Ishikawa (cell line): ENCODE results near the gene NEK3.

Experiments used
- CEBPB ChIP-seq: IDR thresholded peaks from 2 replicates; pipeline ENCODE4 v1.6.1; 2012
- CREB1 ChIP-seq: IDR thresholded peaks from 2 replicates; pipeline ENCODE4 v1.6.1; 2012; ENCODE audit warnings: low read depth
- EGR1 ChIP-seq: IDR thresholded peaks from 2 replicates; pipeline ENCODE4 v1.6.1; 2012
- EP300 ChIP-seq: IDR thresholded peaks from 2 replicates; pipeline ENCODE4 v1.6.1; 2012; ENCODE audit warnings: borderline replicate concordance
- FOXM1 ChIP-seq: IDR thresholded peaks from 2 replicates; pipeline ENCODE4 v1.6.1; 2012; ENCODE audit warnings: low read depth, borderline replicate concordance
- MAX ChIP-seq: IDR thresholded peaks from 2 replicates; pipeline ENCODE4 v1.6.1; 2012
- NFIC ChIP-seq: IDR thresholded peaks from 2 replicates; pipeline ENCODE4 v1.6.1; 2012
- RAD21 ChIP-seq: IDR thresholded peaks from 2 replicates; pipeline ENCODE4 v1.6.1; 2012; ENCODE audit warnings: low read depth
- REST ChIP-seq: IDR thresholded peaks from 2 replicates; pipeline ENCODE4 v1.6.1; 2012; ENCODE audit warnings: low read depth, mild to moderate bottlenecking
- TAF1 ChIP-seq: IDR thresholded peaks from 2 replicates; pipeline ENCODE4 v1.6.1; 2012; ENCODE audit warnings: low read depth, mild to moderate bottlenecking
- TCF12 ChIP-seq: IDR thresholded peaks from 2 replicates; pipeline ENCODE4 v1.6.1; 2012; ENCODE audit warnings: low read depth
- TEAD4 ChIP-seq: IDR thresholded peaks from 2 replicates; pipeline ENCODE4 v1.6.1; 2012
- YY1 ChIP-seq: IDR thresholded peaks from 2 replicates; pipeline ENCODE4 v1.6.1; 2012; ENCODE audit warnings: low read depth
- ZBTB7A ChIP-seq: IDR thresholded peaks from 2 replicates; pipeline ENCODE4 v1.6.1; 2012; ENCODE audit warnings: low read depth
- TF ChIP-seq, protein P1 (sequence below): IDR thresholded peaks from 2 replicates; pipeline ENCODE4 v1.6.1; 2012

NEK3 gene

GRCh38 chr13:52159159-52159982 lies at the start of gene NEK3:
TSS of gene NEK3 (minus strand) at chr13:52159597. CDS start at chr13:52156191, 3,406 bp downstream.
- TF ChIP-seq NFIC, result no peak
- no peak for TF ChIP-seq CEBPB
- TF ChIP-seq ZBTB7A, result peak; percentile 93
- TF ChIP-seq EGR1, result no peak
- TF ChIP-seq, protein P1, sequence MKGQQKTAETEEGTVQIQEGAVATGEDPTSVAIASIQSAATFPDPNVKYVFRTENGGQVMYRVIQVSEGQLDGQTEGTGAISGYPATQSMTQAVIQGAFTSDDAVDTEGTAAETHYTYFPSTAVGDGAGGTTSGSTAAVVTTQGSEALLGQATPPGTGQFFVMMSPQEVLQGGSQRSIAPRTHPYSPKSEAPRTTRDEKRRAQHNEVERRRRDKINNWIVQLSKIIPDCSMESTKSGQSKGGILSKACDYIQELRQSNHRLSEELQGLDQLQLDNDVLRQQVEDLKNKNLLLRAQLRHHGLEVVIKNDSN, result no peak
- no peak for TF ChIP-seq REST
- TF ChIP-seq MAX, result peak; percentile 99
- no peak for TF ChIP-seq RAD21
- no peak; the same call in 1 of the 2 replicates for TF ChIP-seq TAF1
- no peak for TF ChIP-seq TEAD4
- peak; percentile 43; the same call in 1 of the 2 replicates for TF ChIP-seq TCF12
- no peak for TF ChIP-seq EP300
- TF ChIP-seq FOXM1, result no peak
- no peak for TF ChIP-seq YY1
- no peak for TF ChIP-seq CREB1

GRCh38 chr13:52201439-52202193 lies 42.2 kb upstream of the NEK3 start:
- peak; percentile 66 for TF ChIP-seq RAD21

GRCh38 chr13:52195401-52195837 lies 36.0 kb upstream of the NEK3 start:
- TF ChIP-seq CREB1 (no peak), TCF12 (no peak), REST (no peak), RAD21 (no peak), CEBPB (no peak), EP300 (no peak), NFIC (no peak)

GRCh38 chr13:52194184-52194868 lies 34.9 kb upstream of the NEK3 start:
- TF ChIP-seq EP300, result no peak
- TF ChIP-seq FOXM1, result no peak
- TF ChIP-seq REST, result no peak
- peak; percentile 69 for TF ChIP-seq ZBTB7A
- TF ChIP-seq YY1, result peak; percentile 70; the same call in 1 of the 2 replicates
- 0 out of 2 replicates have a peak, but pooled peaks have one; percentile 4 for TF ChIP-seq CEBPB
- peak; percentile 74 for TF ChIP-seq MAX
- no peak for TF ChIP-seq TEAD4
- peak; percentile 96 for TF ChIP-seq TAF1
- TF ChIP-seq NFIC, result 0 out of 2 replicates have a peak, but pooled peaks have one; percentile 5
- TF ChIP-seq TCF12, result peak; percentile 74
- no peak for TF ChIP-seq EGR1
- 0 out of 2 replicates have a peak, but pooled peaks have one; percentile 8 for TF ChIP-seq RAD21
- TF ChIP-seq, protein P1, result peak; percentile 69
- no peak for TF ChIP-seq CREB1
